GM21723 (cell line): ENCODE results near the gene PPP2R3C.
A peak's percentile ranks its signal among the peaks of the same experiment; 100 is the strongest.
"Not testable (repeated sequence)": the region's sequence is repeated elsewhere in the genome, so short reads cannot be mapped to it uniquely, and the experiment has no call there.

Experiments used
- ATAC-seq: cut with Tn5 transposase; IDR thresholded peaks from one replicate; pipeline ENCODE4 v1.9.1; 2021; ENCODE audit warnings: mild to moderate bottlenecking, moderate library complexity; ENCODE audit not compliant: unreplicated experiment

The PPP2R3C gene

GRCh38 chr14:35133542-35134328 is 11.9 kb upstream of the PPP2R3C start:
- no peak for ATAC-seq

GRCh38 chr14:35124127-35124526 is 2.3 kb upstream of the PPP2R3C start:
- no peak for ATAC-seq

- no peak for ATAC-seq
Observed at GRCh38 chr14:35123388-35123703, 1.6 kb upstream of the PPP2R3C start.

GRCh38 chr14:35122696-35123387 is 1.1 kb upstream of the PPP2R3C start:
- peak; percentile 33 for ATAC-seq

GRCh38 chr14:35121026-35121886 is 534 bp downstream of the PPP2R3C start:
- no peak for ATAC-seq

- no peak for ATAC-seq
Observed at GRCh38 chr14:35117112-35117511, 4.7 kb downstream of the PPP2R3C start.

GRCh38 chr14:35116242-35116641 is 5.5 kb downstream of the PPP2R3C start:
- ATAC-seq, result no peak

GRCh38 chr14:35114036-35114435 is 7.8 kb downstream of the PPP2R3C start:
- ATAC-seq, result no peak

- ATAC-seq, result no peak
Observed at GRCh38 chr14:35113308-35113950, 8.4 kb downstream of the PPP2R3C start.

- ATAC-seq, result no peak
Observed at GRCh38 chr14:35112641-35113040, 9.1 kb downstream of the PPP2R3C start.

- ATAC-seq, result no peak
Observed at GRCh38 chr14:35107866-35108265, 13.9 kb downstream of the PPP2R3C start.

- not testable (repeated sequence) for ATAC-seq
Observed at GRCh38 chr14:35094645-35095044, 27.1 kb downstream of the PPP2R3C start.

- no peak for ATAC-seq
Observed at GRCh38 chr14:35088514-35088913, 33.3 kb downstream of the PPP2R3C start.

GRCh38 chr14:35085441-35085840 is 36.3 kb downstream of the PPP2R3C start:
- ATAC-seq, result no peak

- ATAC-seq, result no peak
Observed at GRCh38 chr14:35083530-35084150, 38.1 kb downstream of the PPP2R3C start.

GRCh38 chr14:35079742-35080141 is 42.0 kb downstream of the PPP2R3C start:
- no peak for ATAC-seq

GRCh38 chr14:35078082-35078481 is 43.7 kb downstream of the PPP2R3C start:
- no peak for ATAC-seq

GRCh38 chr14:35073486-35073885 is 48.3 kb downstream of the PPP2R3C start:
- ATAC-seq, result no peak

GRCh38 chr14:35072226-35072625 is 49.6 kb downstream of the PPP2R3C start:
- no peak for ATAC-seq

- ATAC-seq, result no peak
Observed at GRCh38 chr14:35068238-35069012, 53.4 kb downstream of the PPP2R3C start.
